Kidney (tissue), 14 donors: Measurements from ENCODE around the gene NT5C1A. TPM values are rescaled to one million over a fixed set of nuclear protein-coding genes. Genes with fewer than 3 reads are reported as not detected.
A peak's percentile ranks its signal among the peaks of the same experiment; 100 is the strongest.

Experiments used
- DNase-seq, 5 donors: peaks; one replicate each; pipeline ENCODE4 v3.0.0-alpha.2; 2013 to 2020
- FAIRE-seq: peaks from 2 replicates; lab custom pipeline; 2012; peaks lifted over from hg19 to GRCh38; lab: Jason Lieb, UNC
- H3K27ac ChIP-seq, 2 donors: one replicate each; pipeline ENCODE4 v1.7.0; 2013; ENCODE audit warnings: low read depth in 2 of 2, low read length in 2 of 2, inconsistent platforms in 1 of 2
- H3K27me3 ChIP-seq: one replicate; pipeline ENCODE4 v1.7.1; 2013; ENCODE audit warnings: low read length, inconsistent platforms; ENCODE audit not compliant: control insufficient read depth, insufficient read depth
- H3K36me3 ChIP-seq, 3 donors: one replicate each; pipeline versions ENCODE4 v1.7.0 to v1.7.1; 2013; ENCODE audit warnings: low read length in 3 of 3, control low read depth in 1 of 3, inconsistent platforms in 1 of 3; ENCODE audit not compliant: insufficient read depth in 3 of 3, control insufficient read depth in 2 of 3
- H3K4me1 ChIP-seq, 3 donors: one replicate each; pipeline versions ENCODE4 v1.7.0 to v1.7.1; 2013; ENCODE audit warnings: low read length in 3 of 3, inconsistent platforms in 1 of 3, low read depth in 1 of 3; ENCODE audit not compliant: control insufficient read depth in 2 of 3, insufficient read depth in 2 of 3
- H3K4me3 ChIP-seq, 3 donors: one replicate each; pipeline versions ENCODE4 v1.7.0 to v1.8.1; 2013; ENCODE audit warnings: low read length in 3 of 3, control low read depth in 1 of 3, inconsistent platforms in 1 of 3
- H3K9ac ChIP-seq, 3 donors: one replicate each; pipeline versions ENCODE4 v1.7.0 to v1.7.1; 2013; ENCODE audit warnings: low read length in 3 of 3, control low read depth in 1 of 3, inconsistent platforms in 1 of 3
- H3K9me3 ChIP-seq, 3 donors: one replicate each; pipeline versions ENCODE4 v1.7.0 to v1.7.1; 2013; ENCODE audit warnings: low read length in 3 of 3, control low read depth in 1 of 3, inconsistent platforms in 1 of 3; ENCODE audit not compliant: control insufficient read depth in 2 of 3, insufficient read depth in 1 of 3
- intact Hi-C: fragments of 100-400 bp; cut with DNase I; formaldehyde crosslinking; loops from one replicate; pipeline ENCODE4 v1.11.1; 2022
- polyA plus RNA-seq: library from polyadenylated mRNA; stranded (reverse); fragments of 350-450 nt; fragmentation: Illumina TruSeq; extraction: RNeasy Lipid Tissue Mini Kit (QIAGEN cat#74804); gene quantifications from one replicate; pipeline ENCODE4 v1.2.3, GENCODE V29; 2014; ENCODE audit warnings: low read depth, low replicate concordance; ENCODE audit not compliant: insufficient read depth
- total RNA-seq: library from RNA; stranded (reverse); fragmentation: NEBNext Ultra II Directional; extraction: Animal tissue kit (Norgen Biotek cat#: 25700); gene quantifications from one replicate; pipeline ENCODE4 v1.2.1, GENCODE V29; 2021
- TF ChIP-seq, protein P1 (sequence below): IDR thresholded peaks from 3 replicates; pipeline ENCODE4 v1.5.1; 2012; ENCODE audit warnings: mild to moderate bottlenecking, moderate library complexity, borderline replicate concordance; ENCODE audit not compliant: insufficient read depth; ENCODE audit errors: extremely low read depth
- donor health status: control.
- donor health status: control.
- donor health status: control.
- donor health status: control.
- donor health status: control.
- donor health status: DM: yes; HTN: yes; CAD: no.
- donor health status: Normal renal cell carcinoma (clear cell type).

NT5C1A gene
- total and polyA plus RNA-seq, 2 donors from 2014 or later = 0.62 to 2.0 TPM

GRCh38 chr1:39680751-39681150 lies 8.8 kb upstream of the NT5C1A start:
- H3K36me3 ChIP-seq = no peaks in the 10 kb centered on the region
- H3K4me3 ChIP-seq = no peak overlapping the region
- intact Hi-C loops = no loop called here
- H3K27me3 ChIP-seq = peaks cover 13% of the 10 kb centered on the region
- H3K9ac ChIP-seq = no peak overlapping the region
- DNase-seq (peak in 1 of 5 donors; percentile 16), FAIRE-seq (no peak)
- H3K9me3 ChIP-seq = no peaks in the 10 kb centered on the region
- no peak overlapping the region for H3K27ac ChIP-seq
- TF ChIP-seq, protein P1, sequence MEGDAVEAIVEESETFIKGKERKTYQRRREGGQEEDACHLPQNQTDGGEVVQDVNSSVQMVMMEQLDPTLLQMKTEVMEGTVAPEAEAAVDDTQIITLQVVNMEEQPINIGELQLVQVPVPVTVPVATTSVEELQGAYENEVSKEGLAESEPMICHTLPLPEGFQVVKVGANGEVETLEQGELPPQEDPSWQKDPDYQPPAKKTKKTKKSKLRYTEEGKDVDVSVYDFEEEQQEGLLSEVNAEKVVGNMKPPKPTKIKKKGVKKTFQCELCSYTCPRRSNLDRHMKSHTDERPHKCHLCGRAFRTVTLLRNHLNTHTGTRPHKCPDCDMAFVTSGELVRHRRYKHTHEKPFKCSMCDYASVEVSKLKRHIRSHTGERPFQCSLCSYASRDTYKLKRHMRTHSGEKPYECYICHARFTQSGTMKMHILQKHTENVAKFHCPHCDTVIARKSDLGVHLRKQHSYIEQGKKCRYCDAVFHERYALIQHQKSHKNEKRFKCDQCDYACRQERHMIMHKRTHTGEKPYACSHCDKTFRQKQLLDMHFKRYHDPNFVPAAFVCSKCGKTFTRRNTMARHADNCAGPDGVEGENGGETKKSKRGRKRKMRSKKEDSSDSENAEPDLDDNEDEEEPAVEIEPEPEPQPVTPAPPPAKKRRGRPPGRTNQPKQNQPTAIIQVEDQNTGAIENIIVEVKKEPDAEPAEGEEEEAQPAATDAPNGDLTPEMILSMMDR = no peak
- H3K4me1 ChIP-seq = peaks cover 0 to 5% (median 0%) of the 10 kb centered on the region in 3 donors

- no peaks in the 10 kb centered on the region for H3K36me3 ChIP-seq
- H3K9ac ChIP-seq = no peak overlapping the region
- no peak overlapping the region for H3K27ac ChIP-seq
- TF ChIP-seq, protein P1 = no peak
- intact Hi-C loops = no loop called here
- FAIRE-seq (no peak), DNase-seq (peak in 1 of 5 donors; percentile 2)
- H3K4me3 ChIP-seq = no peak overlapping the region
- peaks cover 0 to 5% (median 0%) of the 10 kb centered on the region in 3 donors for H3K4me1 ChIP-seq
- H3K9me3 ChIP-seq = no peaks in the 10 kb centered on the region
- peaks cover 13% of the 10 kb centered on the region for H3K27me3 ChIP-seq
These were observed 7.9 kb upstream of the NT5C1A start for GRCh38 chr1:39679821-39680220.

- intact Hi-C loops = no loop called here
- Histone ChIP-seq H3K4me3 (no peak overlapping the region), H3K27me3 (peaks cover 10% of the 10 kb centered on the region), H3K9me3 (no peaks in the 10 kb centered on the region), H3K36me3 (no peaks in the 10 kb centered on the region), H3K27ac (no peak overlapping the region), H3K4me1 (peaks cover 0 to 5% (median 0%) of the 10 kb centered on the region in 3 donors), H3K9ac (no peak overlapping the region)
- DNase-seq = no peak
- no peak for FAIRE-seq
- TF ChIP-seq, protein P1 = no peak
These were observed 7.0 kb upstream of the NT5C1A start for GRCh38 chr1:39678889-39679288.

- Histone ChIP-seq H3K4me3 (no peak overlapping the region), H3K9ac (no peak overlapping the region), H3K4me1 (peaks cover 0 to 5% (median 0%) of the 10 kb centered on the region in 3 donors), H3K27me3 (peaks cover 7% of the 10 kb centered on the region), H3K27ac (peak overlapping the region in 1 of 2 donors; percentile 2), H3K9me3 (no peaks in the 10 kb centered on the region), H3K36me3 (no peaks in the 10 kb centered on the region)
- TF ChIP-seq, protein P1 = no peak
- DNase-seq (no peak), FAIRE-seq (no peak)
- intact Hi-C loops = no loop called here
These were observed 5.7 kb upstream of the NT5C1A start for GRCh38 chr1:39677645-39678044.
